Occipital lobe (tissue), 2 donors: Measurements from ENCODE around the gene IL11. TPM values are rescaled to one million over a fixed set of nuclear protein-coding genes. Genes with fewer than 3 reads are reported as not detected.

Experiments used
- DNase-seq: peaks from one replicate; lab custom pipeline; 2025; lab: John Stamatoyannopoulos, UW
- total RNA-seq: library from RNA; depleted of rRNA; stranded (reverse); fragments of >200 nt; gene quantifications from one replicate; pipeline ENCODE4 v1.2.3, GENCODE V29; 2014

Gene IL11
- total RNA-seq, 1 donor from 2014 or later: 0.16 TPM

DNA sequence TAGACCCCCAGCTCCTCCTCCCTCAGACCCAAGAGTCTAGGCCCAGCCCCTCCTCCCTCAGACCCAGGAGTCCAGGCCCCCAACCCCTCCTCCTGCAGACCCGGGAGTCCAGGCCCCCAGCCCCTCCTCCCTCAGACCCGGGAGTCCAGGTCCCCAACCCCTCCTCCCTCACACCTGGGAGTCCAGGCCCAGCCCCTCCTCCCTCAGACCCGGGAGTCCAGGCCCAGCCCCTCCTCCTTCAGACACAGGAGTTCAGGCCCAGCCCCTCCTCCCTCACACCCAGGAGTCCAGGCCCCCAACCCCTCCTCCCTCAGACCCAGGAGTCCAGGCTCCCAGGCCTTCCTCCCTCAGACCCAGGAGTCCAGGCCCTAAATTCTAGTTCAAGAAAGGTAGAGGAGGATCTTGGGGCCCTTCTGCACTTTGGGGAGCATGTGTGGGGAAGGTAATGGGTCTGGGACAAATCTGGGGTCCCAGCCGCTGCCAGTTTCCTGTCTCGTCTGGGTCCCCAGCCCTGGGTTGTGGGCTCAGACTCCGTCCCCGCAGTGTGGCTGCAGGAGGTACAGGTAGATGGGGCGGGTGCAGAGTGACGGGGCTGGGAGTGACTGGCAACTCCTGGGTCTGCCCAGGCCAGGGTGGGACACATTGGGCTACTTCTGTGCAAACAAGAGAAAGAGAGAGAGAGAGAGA, 3.2 kb upstream of the IL11 start:
- no peak for DNase-seq

DNA sequence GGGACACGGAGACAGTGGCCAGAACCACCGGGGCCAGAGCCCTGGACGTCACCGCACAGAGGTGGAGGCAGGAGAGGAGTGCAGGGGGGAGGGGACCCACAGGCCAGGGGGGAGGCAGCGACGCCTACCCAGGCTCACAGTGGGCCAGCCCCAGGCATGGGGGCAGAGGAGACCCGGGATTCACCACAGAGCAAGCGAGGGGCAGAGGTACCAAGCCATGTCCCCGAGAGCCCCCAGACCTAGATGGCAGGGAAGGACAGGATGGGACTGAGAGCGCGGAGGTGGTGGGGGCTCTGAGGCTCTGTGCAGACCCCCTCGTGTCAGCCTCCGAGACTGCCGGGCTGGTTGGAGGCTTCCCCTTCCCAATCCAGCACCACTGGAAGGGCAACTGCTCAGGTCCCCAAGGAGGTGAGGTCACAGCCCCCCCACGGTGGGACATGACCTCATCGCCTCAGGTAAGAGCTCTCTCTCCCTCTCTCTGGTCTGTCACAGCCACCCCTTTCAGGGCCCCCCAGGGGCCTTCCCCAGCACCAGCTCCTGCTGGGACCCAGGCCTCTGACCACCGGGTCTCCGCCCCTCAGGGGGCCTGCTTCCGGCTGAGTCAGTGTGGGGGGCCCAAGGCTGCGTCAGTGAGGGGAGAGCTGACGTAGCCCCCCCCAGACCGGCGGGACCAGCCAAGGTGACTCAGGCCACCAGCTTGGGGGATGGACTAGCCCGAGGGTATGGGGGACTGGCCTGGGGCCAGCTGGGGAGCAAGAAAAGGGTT, 2.2 kb upstream of the IL11 start:
- DNase-seq: no peak

- no peak for DNase-seq
Observed at GRCh38 chr19:55369653-55370304, 484 bp downstream of the IL11 start.

DNA sequence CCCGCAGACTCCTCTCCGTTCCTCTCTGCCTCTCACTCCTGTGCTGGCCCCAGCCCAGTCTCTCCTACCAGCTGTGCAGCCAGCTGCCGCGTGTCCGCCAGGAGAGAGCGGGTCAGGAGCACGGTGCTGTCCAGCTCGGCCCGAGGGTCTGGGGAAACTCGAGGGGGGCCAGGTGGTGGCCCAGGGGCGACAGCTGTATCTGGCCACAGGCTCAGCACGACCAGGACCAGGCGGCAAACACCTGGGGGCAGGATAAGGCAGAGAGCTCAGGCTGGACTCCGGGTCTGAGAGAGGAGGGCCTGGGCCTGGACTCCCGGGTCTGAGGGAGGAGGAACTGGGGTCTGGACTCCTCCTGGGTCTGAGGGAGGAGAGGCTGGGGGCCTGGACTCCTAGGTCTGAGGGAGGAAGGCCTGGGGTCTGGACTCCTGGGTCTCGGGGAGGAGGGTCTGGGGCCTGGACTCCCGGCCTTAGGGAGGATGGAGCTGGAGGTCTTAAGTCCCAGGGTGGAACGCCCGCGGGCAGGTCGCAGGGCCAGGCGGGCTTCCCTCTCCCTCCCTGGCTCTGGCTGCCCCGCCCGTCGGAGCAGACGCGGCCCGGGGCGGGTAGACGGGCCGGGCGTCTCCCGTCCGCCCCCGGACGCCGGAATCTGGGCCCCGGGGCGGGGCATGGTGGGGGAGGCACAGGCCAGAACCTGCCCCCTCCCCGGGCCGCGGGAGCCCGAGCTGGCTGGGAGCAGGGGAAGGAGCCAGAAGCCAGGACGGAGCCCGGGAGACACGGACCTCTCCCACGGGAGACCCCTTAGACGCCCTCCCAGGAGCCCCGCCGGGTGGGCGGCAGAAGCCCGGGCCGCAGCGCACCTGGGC, 1.3 kb downstream of the IL11 start:
- DNase-seq: no peak

DNA sequence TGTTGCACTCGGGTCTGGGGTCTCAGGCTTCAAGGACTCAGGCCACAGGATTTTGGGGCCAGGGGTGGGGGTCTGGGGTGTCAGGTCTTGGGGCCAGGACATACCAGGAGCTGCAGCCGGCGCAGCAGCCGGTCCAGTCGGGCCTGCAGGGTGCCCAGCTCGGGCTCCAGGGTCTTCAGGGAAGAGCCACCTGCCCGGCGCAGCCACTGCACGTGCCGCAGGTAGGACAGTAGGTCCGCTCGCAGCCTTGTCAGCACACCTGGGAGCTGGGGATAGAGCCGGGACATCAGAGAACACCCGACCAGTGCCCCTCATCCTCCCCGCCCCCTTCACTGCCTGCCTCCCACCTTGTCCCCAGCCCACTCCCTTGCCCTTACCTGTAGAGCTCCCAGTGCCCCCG, 2.2 kb downstream of the IL11 start:
- DNase-seq: no peak

- DNase-seq: no peak
Observed at GRCh38 chr19:55366790-55367189, 3.5 kb downstream of the IL11 start.

- no peak for DNase-seq
Observed at GRCh38 chr19:55365964-55366363, 4.3 kb downstream of the IL11 start.

GRCh38 chr19:55365245-55365644, 5.0 kb downstream of the IL11 start:
- DNase-seq: no peak

GRCh38 chr19:55362990-55363716, 7.1 kb downstream of the IL11 start, which contains the start of gene GARIN5B:
TSS of gene GARIN5B (minus strand) at chr19:55363260. CDS start at chr19:55363066, 194 bp downstream.
- DNase-seq: no peak

- no peak for DNase-seq
Observed at GRCh38 chr19:55362174-55362989, 7.9 kb downstream of the IL11 start.

- DNase-seq: no peak
Observed at GRCh38 chr19:55360902-55361301, 9.4 kb downstream of the IL11 start.

DNA sequence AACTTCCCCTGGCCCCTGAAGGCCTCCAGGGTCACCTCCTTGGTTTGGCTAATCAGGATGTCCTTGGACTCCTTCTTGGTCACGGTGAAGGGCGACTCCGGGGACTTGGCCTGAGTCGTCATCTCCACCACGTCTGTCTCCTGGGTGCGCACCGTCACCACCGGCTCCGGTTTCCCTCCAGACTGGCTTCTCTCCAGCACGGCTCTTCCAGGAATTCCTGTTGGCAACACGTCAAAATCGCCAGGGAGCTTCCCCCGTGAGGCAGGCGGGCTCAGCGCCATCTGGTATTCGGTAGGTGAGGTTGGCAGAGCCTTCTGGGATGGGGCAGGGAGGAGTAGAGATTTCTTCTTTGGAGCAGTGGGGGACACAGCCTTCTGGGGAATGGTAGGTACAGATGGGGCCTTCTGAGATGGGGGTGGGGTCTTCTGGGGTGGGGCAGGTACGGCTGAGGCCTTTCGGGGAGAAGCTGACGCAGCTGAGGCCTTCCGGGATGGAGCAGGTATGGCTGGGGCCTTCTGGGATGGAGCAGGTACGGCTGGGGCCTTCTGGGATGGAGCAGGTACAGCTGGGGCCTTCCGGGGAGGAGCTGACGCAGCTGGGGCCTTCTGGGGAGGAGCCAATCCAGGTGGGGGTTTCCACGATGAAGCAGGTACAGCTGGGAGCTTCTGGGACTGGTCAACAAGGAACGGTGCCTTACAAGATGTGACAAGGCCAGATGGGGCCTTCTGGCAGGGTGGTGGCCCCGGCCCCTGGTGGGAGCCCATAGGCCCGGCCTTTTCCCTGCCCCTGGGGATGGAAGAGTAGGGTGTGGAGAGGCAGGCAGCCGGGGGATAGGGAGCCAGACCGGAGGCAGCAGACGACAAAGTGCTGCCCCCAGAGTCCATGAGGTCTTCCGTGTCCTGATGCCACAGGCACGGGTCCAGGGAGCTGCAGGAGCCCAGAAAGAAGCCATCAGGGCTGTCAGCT, 11.0 kb downstream of the IL11 start:
- no peak for DNase-seq

- DNase-seq: no peak
Observed at GRCh38 chr19:55358493-55358892, 11.8 kb downstream of the IL11 start.

GRCh38 chr19:55355213-55355821, 14.9 kb downstream of the IL11 start:
- no peak for DNase-seq

DNA sequence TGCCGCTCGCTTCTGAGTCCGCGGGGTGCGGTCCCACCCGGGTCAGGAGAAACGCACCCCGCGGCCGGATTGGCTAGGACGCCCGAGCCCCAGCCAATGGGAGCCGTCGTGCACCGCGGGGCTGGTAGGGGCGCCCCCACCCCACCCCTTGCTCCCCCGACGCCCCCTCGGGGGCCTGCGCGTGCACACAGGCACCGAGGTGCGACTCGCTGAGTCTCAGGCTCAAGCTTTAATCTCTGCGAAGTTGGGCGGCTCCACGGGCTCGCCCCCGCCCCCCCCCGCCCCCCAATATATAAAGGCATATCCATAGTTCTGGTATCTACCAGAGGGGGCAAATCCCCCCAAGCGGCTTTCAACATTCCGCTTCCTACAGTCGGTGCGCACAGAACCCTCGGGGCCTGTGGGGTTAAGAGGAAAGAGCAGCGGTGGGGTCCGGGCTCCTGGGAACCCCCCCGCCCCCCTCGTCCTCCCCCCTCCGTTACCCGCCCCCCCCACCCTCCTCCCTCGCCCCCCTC, 15.5 kb downstream of the IL11 start, which contains the start of gene COX6B2:
Gene COX6B2 (minus strand): TSS at position 22 of the 515 bp plus-strand sequence. CDS start 198 bp downstream, outside the sequence.
- no peak for DNase-seq

DNA sequence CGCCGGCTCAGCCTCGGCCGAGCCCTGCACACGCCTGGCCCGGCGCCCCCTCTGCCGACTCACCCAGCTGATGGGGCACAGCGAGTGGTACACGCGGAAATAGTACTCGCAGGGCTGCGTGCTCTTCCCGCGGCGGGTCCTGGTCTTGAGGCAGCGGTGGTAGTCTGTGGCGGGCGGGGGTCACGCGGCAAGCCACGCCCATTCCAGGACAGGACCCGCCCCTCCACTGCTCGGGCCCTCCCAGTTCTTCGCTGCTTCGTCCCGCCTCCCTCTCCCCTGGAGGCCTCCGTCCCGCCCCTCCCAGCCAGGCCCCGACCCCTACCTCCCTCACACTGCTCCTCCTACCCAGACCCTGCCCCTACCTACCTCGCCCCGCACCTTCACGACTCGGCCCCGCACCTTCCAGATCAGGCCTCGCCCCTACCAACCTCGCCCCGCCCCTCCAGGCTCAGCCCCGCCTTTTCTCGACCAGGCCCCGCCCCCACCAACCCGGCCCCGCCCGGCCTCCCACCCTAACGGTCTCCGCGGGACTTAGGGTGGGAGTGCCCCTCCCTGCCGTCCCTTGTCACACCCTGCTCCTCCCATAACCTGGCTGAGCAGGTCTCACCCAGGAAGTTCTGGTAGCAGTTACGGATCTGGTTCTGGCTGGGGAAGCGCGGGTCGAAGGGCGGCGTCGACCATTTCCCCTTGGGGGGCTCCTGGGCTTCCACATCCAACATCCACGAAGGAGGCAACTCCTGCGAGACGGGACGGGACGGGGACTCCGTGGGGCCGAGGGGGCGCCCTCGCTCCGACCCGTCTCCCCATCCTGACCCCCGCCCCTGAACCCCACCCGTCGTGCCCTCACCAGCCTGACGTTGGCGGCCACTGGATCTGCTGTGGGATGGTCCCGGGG, 16.2 kb downstream of the IL11 start:
- DNase-seq: no peak

DNA sequence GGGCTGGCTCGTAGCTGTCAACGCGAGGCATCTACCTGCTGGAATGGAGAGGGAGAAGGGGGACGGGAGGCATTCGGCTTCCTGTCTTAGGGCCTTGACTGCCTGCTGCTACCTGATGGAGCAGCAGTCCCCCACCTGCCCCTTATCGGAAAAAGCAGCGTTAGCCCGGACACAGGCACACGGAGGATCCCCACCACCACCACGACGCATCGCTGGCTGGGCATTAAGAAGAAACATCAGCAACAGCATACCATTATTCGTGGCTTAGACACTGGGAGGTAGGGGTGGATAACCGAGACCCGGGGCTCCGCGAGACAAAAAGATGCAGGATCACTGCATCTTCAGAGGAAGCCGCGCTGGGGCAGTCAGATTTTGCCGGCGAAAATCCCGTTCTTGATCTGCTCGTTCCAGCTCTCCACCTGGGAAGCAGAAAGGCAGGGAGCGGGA, 16.9 kb downstream of the IL11 start:
- no peak for DNase-seq
